H1 (cell line): Measurements from ENCODE around the gene CDYL2. TPM values are rescaled to one million over a fixed set of nuclear protein-coding genes. Genes with fewer than 3 reads are reported as not detected.

Experiments used
- CTCF ChIA-PET: fragments of 300-600 bp; sonication (Branson Sonifier 250); formaldehyde crosslinking; loops from one replicate; lab custom pipeline; 2021; ENCODE audit not compliant: partially characterized antibody; lab: Charles Lee
- POLR2A ChIA-PET: fragments of 300-600 bp; sonication (Branson Sonifier 250); formaldehyde crosslinking; loops from one replicate; lab custom pipeline; 2021; ENCODE audit warnings: inconsistent platforms; ENCODE audit not compliant: partially characterized antibody; lab: Charles Lee
- DNase-seq, 2 experiments: peaks; one replicate each; pipeline versions ENCODE4 v3.0.0 to v3.0.0-alpha.2; 2010 to 2022; ENCODE audit warnings: low spot score in 2 of 2, low read depth in 1 of 2, mixed read lengths in 1 of 2
- FAIRE-seq: peaks from 2 replicates; lab custom pipeline; 2011; peaks lifted over from hg19 to GRCh38; lab: Jason Lieb, UNC
- H2AFZ ChIP-seq: 2 replicates; pipeline ENCODE4 v1.8.1; 2012; ENCODE audit warnings: low read length, inconsistent platforms
- H2AK5ac ChIP-seq: 2 replicates; pipeline ENCODE4 v1.6.1; 2013; ENCODE audit warnings: low read depth, low read length
- H2BK120ac ChIP-seq: replicated peaks from 2 replicates; pipeline ENCODE3; 2013; ENCODE audit warnings: low read depth, low read length, inconsistent platforms
- H2BK12ac ChIP-seq: 2 replicates; pipeline ENCODE4 v1.6.1; 2013; ENCODE audit warnings: low read depth, low read length
- H2BK15ac ChIP-seq: 2 replicates; pipeline ENCODE4 v1.6.1; 2013; ENCODE audit warnings: low read length
- H2BK20ac ChIP-seq: 2 replicates; pipeline ENCODE4 v1.6.1; 2013; ENCODE audit warnings: low read length
- H2BK5ac ChIP-seq: 2 replicates; pipeline ENCODE4 v1.6.1; 2013; ENCODE audit warnings: low read depth, low read length
- H3K14ac ChIP-seq: 2 replicates; pipeline ENCODE4 v1.6.1; 2013; ENCODE audit warnings: inconsistent platforms; ENCODE audit not compliant: insufficient read length
- H3K18ac ChIP-seq: 2 replicates; pipeline ENCODE4 v1.6.1; 2013; ENCODE audit warnings: low read length; ENCODE audit errors: extremely low read depth
- H3K23ac ChIP-seq: 2 replicates; pipeline ENCODE4 v1.6.1; 2013; ENCODE audit warnings: inconsistent platforms; ENCODE audit not compliant: insufficient read length
- H3K23me2 ChIP-seq: 2 replicates; pipeline ENCODE4 v1.6.1; 2013; ENCODE audit warnings: low read depth, low read length
- H3K27ac ChIP-seq: 2 replicates; pipeline ENCODE4 v1.6.1; 2011; ENCODE audit warnings: low read depth, low read length, inconsistent platforms
- H3K27me3 ChIP-seq, 4 experiments: replicated peaks in 1 of 4; 1 replicate in 1 of 4; 2 replicates in 3 of 4; pipeline versions ENCODE4 v1.6.1 to v1.8.1; 2011 to 2013; ENCODE audit warnings: low read length in 3 of 4, mild to moderate bottlenecking in 3 of 4, inconsistent platforms in 2 of 4, mixed read lengths in 2 of 4, moderate library complexity in 1 of 4; ENCODE audit not compliant: control insufficient read depth in 3 of 4, insufficient read depth in 3 of 4; ENCODE audit errors: extremely low read depth in 1 of 4
- H3K36me3 ChIP-seq, 4 experiments: 2 replicates each; pipeline versions ENCODE4 v1.6.1 to v1.8.1; 2011 to 2013; ENCODE audit warnings: mild to moderate bottlenecking in 4 of 4, low read length in 3 of 4, moderate library complexity in 2 of 4, control low read depth in 1 of 4, inconsistent platforms in 1 of 4; ENCODE audit not compliant: insufficient read depth in 4 of 4, control insufficient read depth in 2 of 4
- H3K4ac ChIP-seq: replicated peaks from 2 replicates; pipeline ENCODE3; 2013; ENCODE audit warnings: low read length, low read depth, mixed read lengths, inconsistent platforms; ENCODE audit not compliant: insufficient read length
- H3K4me1 ChIP-seq, 4 experiments: replicated peaks in 1 of 4; 1 replicate in 1 of 4; 2 replicates in 3 of 4; pipeline versions ENCODE4 v1.6.1 to v1.8.1; 2011 to 2013; ENCODE audit warnings: low read length in 3 of 4, inconsistent platforms in 2 of 4, mixed read lengths in 1 of 4; ENCODE audit not compliant: insufficient read depth in 4 of 4, control insufficient read depth in 3 of 4
- H3K4me2 ChIP-seq, 2 experiments: 2 replicates each; pipeline versions ENCODE4 v1.6.1 to v1.8.1; 2011 to 2013; ENCODE audit warnings: low read depth in 2 of 2, low read length in 2 of 2, control low read depth in 1 of 2, inconsistent platforms in 1 of 2, mild to moderate bottlenecking in 1 of 2; ENCODE audit not compliant: insufficient read depth in 1 of 2
- H3K4me3 ChIP-seq, 4 experiments: fragments of 200-600, 300-600 bp in 1 of 4; sonication (generic), shearing (Covaris generic), sonication (Bioruptor Twin) in 1 of 4; 2 replicates each; pipeline versions ENCODE4 v1.5.1 to v1.8.1; 2011 to 2016; ENCODE audit warnings: low read length in 4 of 4, low read depth in 3 of 4, control low read depth in 2 of 4, inconsistent platforms in 2 of 4, mild to moderate bottlenecking in 2 of 4, mixed read lengths in 1 of 4, moderate library complexity in 1 of 4; ENCODE audit not compliant: insufficient read depth in 2 of 4; ENCODE audit errors: extremely low read depth in 1 of 4
- H3K56ac ChIP-seq: replicated peaks from 2 replicates; pipeline ENCODE3; 2013; ENCODE audit warnings: low read depth, mild to moderate bottlenecking, mixed read lengths, low read length, inconsistent platforms; ENCODE audit not compliant: insufficient read length
- H3K79me1 ChIP-seq: 2 replicates; pipeline ENCODE4 v1.6.1; 2013; ENCODE audit warnings: low read depth, low read length, control low read depth
- H3K79me2 ChIP-seq, 2 experiments: 2 replicates each; pipeline versions ENCODE4 v1.6.1 to v1.8.1; 2012 to 2013; ENCODE audit warnings: low read length in 2 of 2, mild to moderate bottlenecking in 2 of 2, inconsistent platforms in 1 of 2; ENCODE audit not compliant: insufficient read depth in 2 of 2, control insufficient read depth in 1 of 2
- H3K9ac ChIP-seq, 4 experiments: replicated peaks in 1 of 4; 1 replicate in 1 of 4; 2 replicates in 3 of 4; pipeline versions ENCODE4 v1.6.1 to v1.8.1; 2011 to 2013; ENCODE audit warnings: low read depth in 3 of 4, low read length in 3 of 4, control low read depth in 2 of 4, mild to moderate bottlenecking in 2 of 4, moderate library complexity in 2 of 4, inconsistent platforms in 1 of 4; ENCODE audit errors: extremely low read depth in 1 of 4
- H3K9me3 ChIP-seq, 2 experiments: 2 replicates each; pipeline versions ENCODE4 v1.6.1 to v1.8.1; 2012 to 2013; ENCODE audit warnings: mild to moderate bottlenecking in 2 of 2, moderate library complexity in 2 of 2, control low read depth in 1 of 2, inconsistent platforms in 1 of 2, low read depth in 1 of 2, low read length in 1 of 2, mixed read lengths in 1 of 2; ENCODE audit not compliant: insufficient read depth in 2 of 2
- H4K20me1 ChIP-seq, 2 experiments: replicated peaks in 1 of 2; 2 replicates each; pipeline versions ENCODE3 to v1.8.1; 2011 to 2013; ENCODE audit warnings: inconsistent platforms in 2 of 2, low read length in 2 of 2, mild to moderate bottlenecking in 1 of 2; ENCODE audit not compliant: insufficient read depth in 2 of 2, control insufficient read depth in 1 of 2
- H4K5ac ChIP-seq: 2 replicates; pipeline ENCODE4 v1.6.1; 2013; ENCODE audit warnings: low read length, low read depth, mixed read lengths, inconsistent platforms; ENCODE audit not compliant: insufficient read length
- H4K8ac ChIP-seq: 2 replicates; pipeline ENCODE4 v1.8.0; 2013; ENCODE audit warnings: mild to moderate bottlenecking, moderate library complexity, low read length, inconsistent platforms; ENCODE audit not compliant: insufficient read depth; ENCODE audit errors: extremely low read depth
- H4K91ac ChIP-seq: replicated peaks from 2 replicates; pipeline ENCODE3; 2013; ENCODE audit warnings: low read length, mixed read lengths, inconsistent platforms; ENCODE audit not compliant: insufficient read length
- BACH1 ChIP-seq: IDR thresholded peaks from 2 replicates; pipeline ENCODE4 v1.6.1; 2012; ENCODE audit warnings: low read length, improper control_type of control experiment
- BCL11A ChIP-seq, 2 experiments: IDR thresholded peaks; one replicate each; pipeline ENCODE4 v1.6.1; 2011; ENCODE audit warnings: low read depth in 2 of 2, low read length in 2 of 2, mild to moderate bottlenecking in 2 of 2
- CBX5 ChIP-seq: fragments of 300-800, 300-1000 bp; sonication (generic); IDR thresholded peaks from 2 replicates; pipeline ENCODE4 v1.7.1; 2016; ENCODE audit warnings: antibody characterized with exemption, low read length, low read depth
- CBX8 ChIP-seq: fragments of 300-800, 300-1000 bp; sonication (generic); IDR thresholded peaks from 2 replicates; pipeline ENCODE4 v1.7.1; 2016; ENCODE audit warnings: low read depth, low read length, borderline replicate concordance
- EZH2 ChIP-seq: fragments of 200-600 bp; sonication (generic); IDR thresholded peaks from 2 replicates; pipeline ENCODE4 v1.7.1; 2012; ENCODE audit warnings: low read depth, mild to moderate bottlenecking, moderate library complexity, low read length, inconsistent platforms; ENCODE audit not compliant: severe bottlenecking
- RAD21 ChIP-seq, 2 experiments: IDR thresholded peaks in 1 of 2; conservative IDR thresholded peaks in 1 of 2; 2 replicates each; pipeline ENCODE4 v1.6.1; 2011; ENCODE audit warnings: low read depth in 2 of 2, low read length in 2 of 2, improper control_type of control experiment in 1 of 2, inconsistent platforms in 1 of 2, mild to moderate bottlenecking in 1 of 2, moderate library complexity in 1 of 2
- SUZ12 ChIP-seq: fragments of 200-600 bp; sonication (generic); IDR thresholded peaks from 2 replicates; pipeline ENCODE4 v1.6.1; 2012; ENCODE audit warnings: mild to moderate bottlenecking, inconsistent platforms, low read length, moderate library complexity, mixed read lengths
- WGBS, 2 experiments: shearing (Covaris generic) in 1 of 2; methylation state at CpG; one replicate each; pipeline versions ENCODE4 v1.1.6 to v1.1.7; 2013 to 2015; ENCODE audit warnings: low lambda C conversion rate in 2 of 2, mixed read lengths in 2 of 2, inconsistent platforms in 1 of 2, low coverage in 1 of 2, missing lambda C conversion rate in 1 of 2; ENCODE audit not compliant: insufficient replicate concordance in 2 of 2, insufficient coverage in 1 of 2, insufficient read length in 1 of 2; ENCODE audit errors: extremely low coverage in 1 of 2, missing lambda C conversion rate in 1 of 2; 5-methylcytosine and 5-hydroxymethylcytosine counted together
- polyA plus RNA-seq, 7 experiments: library from polyadenylated mRNA; depleted of rRNA in 3 of 7; stranded (reverse) in 5 of 7; unstranded in 2 of 7; fragments of >200 nt in 5 of 7; fragments of 200-250 nt in 2 of 7; gene quantifications; 1 replicate in 5 of 7; 2 replicates in 1 of 7; 4 replicates in 1 of 7; pipeline versions ENCODE4 v1.2.1 to v1.2.3, GENCODE V29; 2011 to 2013; ENCODE audit warnings: missing spikeins in 2 of 7, mixed read lengths in 2 of 7
- total RNA-seq: library from RNA; stranded (reverse); fragmentation: NEBNext Ultra II Directional; extraction: Animal tissue kit (Norgen Biotek cat#: 25700); gene quantifications from 2 replicates; pipeline ENCODE4 v1.2.1, GENCODE V29; 2021

Gene CDYL2
- total and polyA plus RNA-seq, 2 of the 8 experiments (the other 6 are each of a cell fraction or from before 2014, with no cell fraction given): 0.33 to 5.3 TPM

DNA sequence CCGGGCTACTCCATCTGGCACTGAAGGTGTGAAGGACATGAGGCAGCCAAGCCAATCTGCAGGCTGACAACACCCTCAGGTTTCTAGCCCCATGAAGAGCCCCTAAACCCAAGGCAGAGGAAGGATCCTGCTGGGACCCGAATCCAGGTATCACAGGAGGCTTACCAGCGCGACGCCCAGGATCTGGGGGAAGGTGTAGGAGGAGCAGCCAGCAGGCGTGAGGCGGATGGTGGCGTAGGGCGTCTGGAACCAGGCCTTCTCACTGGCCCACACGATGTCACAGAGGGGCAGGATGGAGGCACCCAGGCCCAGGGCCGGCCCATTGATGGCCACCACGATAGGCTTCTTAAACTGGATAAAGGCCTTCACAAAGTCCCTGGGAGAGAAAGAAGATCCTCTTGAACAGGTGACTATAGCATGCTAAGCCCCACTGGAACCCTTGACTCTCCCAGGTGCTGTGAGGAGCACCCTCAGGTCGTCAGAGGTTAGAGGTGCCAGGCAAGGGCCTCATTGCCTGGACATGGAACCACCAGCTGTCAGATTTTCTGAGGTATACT lies 191.9 kb downstream of the CDYL2 start:
- H2BK12ac ChIP-seq: no peak overlapping the region
- no peak overlapping the region for H3K4me3 ChIP-seq
- H2BK20ac ChIP-seq: no peak overlapping the region
- no peak overlapping the region for H3K14ac ChIP-seq
- POLR2A ChIA-PET: no interaction called here
- no peak overlapping the region for H4K5ac ChIP-seq
- H3K27ac ChIP-seq: no peak overlapping the region
- no peak overlapping the region for H2AFZ ChIP-seq
- DNase-seq (no peak), FAIRE-seq (no peak)
- H3K9me3 ChIP-seq: peaks cover 35 to 67% of the 10 kb centered on the region in 2 experiments
- no peak overlapping the region for H3K4ac ChIP-seq
- no peak for TF ChIP-seq CBX8
- TF ChIP-seq EZH2: no peak
- no peak for TF ChIP-seq BACH1
- TF ChIP-seq SUZ12: no peak
- TF ChIP-seq CBX5: no peak
- TF ChIP-seq BCL11A (IDR thresholded peaks at IDR 0.05; ENCODE audit: low read depth in 2 of 2, low read length in 2 of 2): no peak
- TF ChIP-seq RAD21 (IDR thresholded peaks at IDR 0.05 in 1 of 2, conservative IDR thresholded peaks at IDR 0.05 in 1 of 2; ENCODE audit: low read depth in 2 of 2, low read length in 2 of 2): no peak
- no peaks in the 10 kb centered on the region for H4K20me1 ChIP-seq
- no peak overlapping the region for H3K9ac ChIP-seq
- H3K36me3 ChIP-seq: no peaks in the 10 kb centered on the region
- no peak overlapping the region for H2BK15ac ChIP-seq
- no peaks in the 10 kb centered on the region for H3K23me2 ChIP-seq
- CTCF ChIA-PET: no interaction called here
- H2AK5ac ChIP-seq: no peak overlapping the region
- no peaks in the 10 kb centered on the region for H3K79me1 ChIP-seq
- no peaks in the 10 kb centered on the region for H3K4me1 ChIP-seq
- H3K27me3 ChIP-seq: no peaks in the 10 kb centered on the region
- H4K91ac ChIP-seq: no peak overlapping the region
- no peak overlapping the region for H3K56ac ChIP-seq
- no peaks in the 10 kb centered on the region for H3K79me2 ChIP-seq
- 90% methylated on average over 11 of the region's 13 CpGs; no CpG with 5 or more reads in 1 of the 2 experiments for WGBS, 2 experiments
- H3K18ac ChIP-seq: no peak overlapping the region
- no peak overlapping the region for H3K23ac ChIP-seq
- no peak overlapping the region for H4K8ac ChIP-seq
- H2BK120ac ChIP-seq: no peak overlapping the region
- no peak overlapping the region for H3K4me2 ChIP-seq
- no peak overlapping the region for H2BK5ac ChIP-seq
